Caco-2 (cell line): ENCODE data around the gene PLPP6. TPM values are rescaled to one million over a fixed set of nuclear protein-coding genes. Genes with fewer than 3 reads are reported as not detected.
"Not testable (repeated sequence)": the region's sequence is repeated elsewhere in the genome, so short reads cannot be mapped to it uniquely, and the experiment has no call there.

Source experiments
- BruUV-seq: library from RNA; stranded (reverse); fragments of 400-500 nt; replicated peaks from 2 replicates; lab custom pipeline; 2021; lab: Mats Ljungman, UMichigan
- CTCF ChIA-PET: fragments of 300-600 bp; sonication (Branson Sonifier 250); formaldehyde crosslinking; loops from one replicate; lab custom pipeline; 2022; ENCODE audit warnings: antibody characterized with exemption; lab: Charles Lee
- POLR2A ChIA-PET: fragments of 300-600 bp; sonication (Branson Sonifier 250); formaldehyde crosslinking; loops from one replicate; lab custom pipeline; 2022; ENCODE audit warnings: antibody characterized with exemption; lab: Charles Lee
- DNase-seq, 2 experiments: peaks; one replicate each; pipeline versions ENCODE4 v3.0.0 to v3.0.0-alpha.2; 2020 to 2022
- H3K27me3 ChIP-seq: replicated peaks from 2 replicates; pipeline ENCODE4 v1.6.0; 2011; ENCODE audit warnings: low read length; ENCODE audit not compliant: control insufficient read depth, insufficient read depth
- H3K36me3 ChIP-seq: 2 replicates; pipeline ENCODE4 v1.5.1; 2011; ENCODE audit warnings: low read length; ENCODE audit not compliant: control insufficient read depth, insufficient read depth
- H3K4me1 ChIP-seq: fragments of 250-450 bp; sonication (Bioruptor Pico); 2 replicates; pipeline ENCODE4 v1.5.1; 2020; ENCODE audit warnings: mild to moderate bottlenecking
- H3K4me3 ChIP-seq: 2 replicates; pipeline ENCODE4 v1.5.1; 2011; ENCODE audit warnings: low read depth, mild to moderate bottlenecking, control low read depth, low read length
- H3K9me3 ChIP-seq: fragments of 250-450 bp; sonication (Bioruptor Pico); 2 replicates; pipeline ENCODE4 v1.5.1; 2020; ENCODE audit warnings: mild to moderate bottlenecking, moderate library complexity
- H3K27ac Mint-ChIP-seq: one replicate; pipeline ENCODE4 v1.8.0; 2022; ENCODE audit warnings: mixed read lengths; ENCODE audit not compliant: unreplicated experiment
- H3K27me3 Mint-ChIP-seq: one replicate; pipeline ENCODE4 v1.8.0; 2022; ENCODE audit warnings: mixed read lengths; ENCODE audit not compliant: insufficient read depth, unreplicated experiment
- H3K36me3 Mint-ChIP-seq: one replicate; pipeline ENCODE4 v1.8.0; 2022; ENCODE audit warnings: mild to moderate bottlenecking, mixed read lengths; ENCODE audit not compliant: insufficient read depth, unreplicated experiment
- H3K4me1 Mint-ChIP-seq: one replicate; pipeline ENCODE4 v1.8.0; 2022; ENCODE audit warnings: low read depth, mixed read lengths; ENCODE audit not compliant: unreplicated experiment
- H3K4me3 Mint-ChIP-seq: one replicate; pipeline ENCODE4 v1.8.0; 2022; ENCODE audit warnings: mild to moderate bottlenecking, moderate library complexity, mixed read lengths; ENCODE audit not compliant: unreplicated experiment
- H3K9me3 Mint-ChIP-seq: one replicate; pipeline ENCODE4 v1.8.0; 2022; ENCODE audit warnings: mixed read lengths; ENCODE audit not compliant: unreplicated experiment
- intact Hi-C: fragments of 100-400 bp; cut with micrococcal nuclease; formaldehyde crosslinking; loops from one replicate; pipeline ENCODE4 v1.10.0; 2022; ENCODE audit not compliant: unreplicated experiment
- total RNA-seq: library from RNA; stranded (reverse); gene quantifications from 2 replicates; pipeline ENCODE4 v1.2.3, GENCODE V29; 2022
- TF ChIP-seq, protein P1 (sequence below), 2 experiments: fragments of 200-600 bp in 1 of 2; IDR thresholded peaks; 1 replicate in 1 of 2; 2 replicates in 1 of 2; pipeline versions ENCODE4 v1.5.1 to v1.8.0; 2011 to 2022; ENCODE audit warnings: antibody characterized with exemption in 1 of 2, control low read depth in 1 of 2, inconsistent platforms in 1 of 2, low read depth in 1 of 2, low read length in 1 of 2, mild to moderate bottlenecking in 1 of 2, moderate library complexity in 1 of 2; ENCODE audit not compliant: insufficient read depth in 1 of 2, severe bottlenecking in 1 of 2, unreplicated experiment in 1 of 2

PLPP6 gene
- total RNA-seq, 1 experiment from 2014 or later: 7.2 TPM

DNA sequence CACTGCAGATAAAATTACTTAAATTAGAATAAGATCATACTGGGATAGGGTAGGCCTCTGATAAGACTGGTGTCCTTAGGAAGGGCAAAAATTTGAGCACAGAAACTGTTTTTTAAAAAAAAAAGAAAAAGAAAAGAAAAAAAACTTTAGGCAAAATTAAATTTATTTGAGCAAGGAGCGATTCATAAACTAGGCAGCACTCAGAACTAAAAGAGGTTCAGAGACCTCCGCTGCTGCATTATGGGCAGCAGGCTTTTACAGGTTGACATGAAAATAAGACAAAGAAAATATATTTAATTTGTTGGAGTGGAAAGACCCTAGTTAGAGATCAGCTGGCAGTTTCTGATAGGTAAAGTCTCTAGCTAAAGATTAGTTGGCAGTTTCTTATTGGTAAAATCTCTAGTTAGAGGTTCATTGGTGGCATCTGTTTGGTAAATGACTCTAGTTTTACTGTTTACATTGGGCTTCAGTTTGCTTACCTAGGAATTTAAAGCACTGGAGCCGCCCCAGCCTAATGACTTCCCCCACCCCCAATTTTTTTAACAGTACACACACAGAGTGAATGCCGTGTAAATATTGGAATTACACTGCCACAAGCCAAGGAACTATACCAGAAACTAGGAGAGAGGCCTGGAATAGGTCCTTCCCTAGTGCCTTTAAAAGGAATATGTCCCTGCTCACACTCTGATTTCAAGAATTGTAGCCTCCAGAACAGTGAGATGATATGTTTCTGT lies 4.5 kb upstream of the PLPP6 start:
- Histone ChIP-seq H3K36me3 (no peaks in the 10 kb centered on the region), H3K9me3 (no peaks in the 10 kb centered on the region), H3K4me3 (no peak overlapping the region), H3K4me1 (peaks cover 10% of the 10 kb centered on the region; the same call in 1 of the 2 replicates), H3K27me3 (no peaks in the 10 kb centered on the region)
- no peaks in the 10 kb centered on the region for H3K27me3 Mint-ChIP-seq
- H3K9me3 Mint-ChIP-seq: no peaks in the 10 kb centered on the region
- H3K4me1 Mint-ChIP-seq: peaks cover 16% of the 10 kb centered on the region
- intact Hi-C loops: no loop called here
- BruUV-seq: no TSS peak
- ChIA-PET POLR2A (no interaction called here), CTCF (no interaction called here)
- no peak overlapping the region for H3K27ac Mint-ChIP-seq
- TF ChIP-seq, protein P1, sequence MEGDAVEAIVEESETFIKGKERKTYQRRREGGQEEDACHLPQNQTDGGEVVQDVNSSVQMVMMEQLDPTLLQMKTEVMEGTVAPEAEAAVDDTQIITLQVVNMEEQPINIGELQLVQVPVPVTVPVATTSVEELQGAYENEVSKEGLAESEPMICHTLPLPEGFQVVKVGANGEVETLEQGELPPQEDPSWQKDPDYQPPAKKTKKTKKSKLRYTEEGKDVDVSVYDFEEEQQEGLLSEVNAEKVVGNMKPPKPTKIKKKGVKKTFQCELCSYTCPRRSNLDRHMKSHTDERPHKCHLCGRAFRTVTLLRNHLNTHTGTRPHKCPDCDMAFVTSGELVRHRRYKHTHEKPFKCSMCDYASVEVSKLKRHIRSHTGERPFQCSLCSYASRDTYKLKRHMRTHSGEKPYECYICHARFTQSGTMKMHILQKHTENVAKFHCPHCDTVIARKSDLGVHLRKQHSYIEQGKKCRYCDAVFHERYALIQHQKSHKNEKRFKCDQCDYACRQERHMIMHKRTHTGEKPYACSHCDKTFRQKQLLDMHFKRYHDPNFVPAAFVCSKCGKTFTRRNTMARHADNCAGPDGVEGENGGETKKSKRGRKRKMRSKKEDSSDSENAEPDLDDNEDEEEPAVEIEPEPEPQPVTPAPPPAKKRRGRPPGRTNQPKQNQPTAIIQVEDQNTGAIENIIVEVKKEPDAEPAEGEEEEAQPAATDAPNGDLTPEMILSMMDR (IDR thresholded peaks at IDR 0.05; ENCODE audit: insufficient read depth in 1 of 2, low read depth in 1 of 2, low read length in 1 of 2, severe bottlenecking in 1 of 2, unreplicated experiment in 1 of 2): no peak
- DNase-seq: peak; percentile 51 to 56
- H3K36me3 Mint-ChIP-seq: no peaks in the 10 kb centered on the region
- no peak overlapping the region for H3K4me3 Mint-ChIP-seq

DNA sequence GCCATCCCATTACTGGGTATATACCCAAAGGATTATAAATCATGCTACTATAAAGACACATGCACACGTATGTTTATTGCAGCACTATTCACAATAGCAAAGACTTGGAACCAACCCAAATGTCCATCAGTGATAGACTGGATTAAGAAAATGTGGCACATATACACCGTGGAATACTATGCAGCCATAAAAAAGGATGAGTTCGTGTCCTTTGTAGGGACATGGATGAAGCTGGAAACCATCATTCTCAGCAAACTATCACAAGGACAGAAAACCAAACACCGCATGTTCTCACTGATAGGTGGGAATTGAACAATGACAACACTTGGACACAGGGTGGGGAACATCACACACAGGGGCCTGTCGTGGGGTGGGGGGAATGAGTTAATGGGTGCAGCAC lies 1.4 kb upstream of the PLPP6 start:
- H3K27me3 ChIP-seq, H3K36me3 ChIP-seq, BruUV-seq, H3K27ac Mint-ChIP-seq, H3K9me3 ChIP-seq, H3K36me3 Mint-ChIP-seq, H3K27me3 Mint-ChIP-seq, H3K4me3 ChIP-seq, H3K4me3 Mint-ChIP-seq, POLR2A ChIA-PET, DNase-seq, H3K9me3 Mint-ChIP-seq, CTCF ChIA-PET: not testable (repeated sequence)
- peaks cover 17% of the 10 kb centered on the region; the same call in 1 of the 2 replicates for H3K4me1 ChIP-seq
- intact Hi-C loops: loop anchor here (5.0 to 10.0 kb wide), 3 partner anchors 82 to 324 kb away; partner anchors contain the start of genes AK3, JAK2 and RCL1
- H3K4me1 Mint-ChIP-seq: peaks cover 16% of the 10 kb centered on the region

DNA sequence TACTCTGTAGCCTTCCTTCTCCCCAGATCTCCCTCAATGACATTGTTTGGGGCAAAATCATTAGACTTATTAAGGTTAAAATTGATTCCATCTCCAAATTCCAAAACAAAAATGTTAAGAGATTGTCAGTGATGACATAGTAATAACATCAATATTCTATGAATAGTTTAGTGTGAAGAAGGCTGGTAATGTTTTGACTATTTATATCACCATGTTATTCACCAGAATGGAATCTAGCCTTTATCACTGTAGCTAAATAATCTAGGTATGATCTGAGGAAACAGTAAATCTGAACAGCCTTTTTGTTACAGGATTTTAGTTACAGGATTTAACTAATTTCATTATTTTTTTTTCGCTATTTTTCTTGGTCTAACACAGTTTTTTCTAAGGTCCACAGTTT lies 929 bp upstream of the PLPP6 start:
- CTCF ChIA-PET: no interaction called here
- Mint-ChIP-seq H3K4me3 (no peak overlapping the region), H3K27me3 (no peaks in the 10 kb centered on the region), H3K36me3 (no peaks in the 10 kb centered on the region), H3K9me3 (no peaks in the 10 kb centered on the region), H3K4me1 (peaks cover 16% of the 10 kb centered on the region), H3K27ac (no peak overlapping the region)
- H3K27me3 ChIP-seq: no peaks in the 10 kb centered on the region
- peaks cover 17% of the 10 kb centered on the region; the same call in 1 of the 2 replicates for H3K4me1 ChIP-seq
- TF ChIP-seq, protein P1 (IDR thresholded peaks at IDR 0.05; ENCODE audit: insufficient read depth in 1 of 2, low read depth in 1 of 2, low read length in 1 of 2, severe bottlenecking in 1 of 2, unreplicated experiment in 1 of 2): no peak
- no peak for DNase-seq
- H3K4me3 ChIP-seq: no peak overlapping the region
- no peaks in the 10 kb centered on the region for H3K9me3 ChIP-seq
- POLR2A ChIA-PET: no interaction called here
- intact Hi-C loops: loop anchor here (5.0 to 10.0 kb wide), 3 partner anchors 81 to 324 kb away; partner anchors contain the start of genes AK3, JAK2 and RCL1
- no TSS peak for BruUV-seq
- no peaks in the 10 kb centered on the region for H3K36me3 ChIP-seq
